ENCODE data around the gene NDUFAF2. TPM values are rescaled to one million over a fixed set of nuclear protein-coding genes. Genes with fewer than 3 reads are reported as not detected.

Gene NDUFAF2, protein sequence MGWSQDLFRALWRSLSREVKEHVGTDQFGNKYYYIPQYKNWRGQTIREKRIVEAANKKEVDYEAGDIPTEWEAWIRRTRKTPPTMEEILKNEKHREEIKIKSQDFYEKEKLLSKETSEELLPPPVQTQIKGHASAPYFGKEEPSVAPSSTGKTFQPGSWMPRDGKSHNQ
- total RNA-seq (2021; fragmentation: NEBNext Ultra II Directional; extraction: Animal tissue kit (Norgen Biotek cat#: 25700)), result 10 to 100 TPM; 40.4 to 57.3 (median 51.5) TPM
- long read RNA-seq, transcript NDUFAF2-201 (4 exons, 719 nt), result major isoform, 25 of 43 reads
- long read RNA-seq, partial matches to known transcripts, result 9 of 43 reads
- long read RNA-seq, other reads (novel, unspliced or antisense), result 6 of 43 reads

DNA sequence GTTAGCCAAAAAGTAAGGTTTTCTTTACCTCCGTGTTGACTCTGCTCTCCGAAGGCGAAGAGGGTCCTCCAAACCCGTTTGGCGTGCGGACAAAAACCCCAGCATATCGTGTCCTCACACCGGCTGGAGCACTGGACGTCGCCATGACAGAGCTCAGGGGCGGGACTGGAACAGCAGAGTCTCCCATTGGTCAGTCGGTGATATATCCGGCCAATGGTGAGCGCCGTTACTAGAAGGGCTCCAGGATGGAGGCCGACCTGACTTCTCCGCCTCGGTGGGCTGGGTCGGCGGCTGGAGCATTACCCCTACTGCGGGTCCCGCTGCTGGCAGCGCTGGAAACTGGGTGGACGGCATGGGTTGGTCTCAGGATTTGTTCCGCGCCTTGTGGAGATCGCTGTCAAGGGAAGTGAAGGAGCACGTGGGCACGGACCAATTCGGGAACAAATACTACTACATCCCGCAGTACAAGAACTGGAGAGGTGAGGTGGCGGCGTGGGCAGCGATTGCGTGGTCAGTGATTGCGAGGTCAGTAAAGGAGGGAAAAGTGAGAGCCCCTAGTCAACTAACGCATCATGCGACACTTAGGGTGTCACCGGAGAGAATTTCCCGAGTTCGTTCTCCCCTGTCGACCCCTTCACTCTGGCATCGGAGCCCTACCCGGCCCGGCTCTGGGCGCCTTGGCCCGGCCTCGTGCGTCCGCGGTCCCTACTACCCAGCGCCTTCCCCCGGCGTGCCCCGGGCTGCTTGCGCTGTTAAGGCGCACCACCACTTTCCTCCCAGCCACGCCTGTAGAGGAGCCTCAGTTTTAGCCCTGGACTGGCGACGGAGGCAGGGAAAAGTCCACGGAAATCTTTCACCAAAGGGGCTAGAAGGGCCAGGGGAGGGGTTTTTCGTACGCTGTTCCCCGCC lies at the start of gene NDUFAF2, which contains the start of gene ERCC8:
Gene NDUFAF2, plus strand, starts transcription at position 302 of the 909 bp plus-strand sequence. Its CDS starts 51 bp downstream, at position 353.
Gene ERCC8, minus strand, starts transcription at position 167 of the 909 bp plus-strand sequence. Its CDS starts 62 bp downstream, at position 105.
- peaks cover 26% of the 10 kb centered on the region for H3K4me1 Mint-ChIP-seq (ENCODE audit: low read depth)
- peak; percentile 87 for DNase-seq
- no peaks in the 10 kb centered on the region; the same call in 1 of the 2 replicates for H3K27me3 Mint-ChIP-seq (ENCODE audit: insufficient read depth)
- no peaks in the 10 kb centered on the region for H3K9me3 Mint-ChIP-seq
- no peak within 1 kb of the TSS for H3K4me3 Mint-ChIP-seq
- no peak within 1 kb of the TSS for H3K27ac Mint-ChIP-seq
- H3K36me3 Mint-ChIP-seq (ENCODE audit: low read depth), result peaks cover 5% of the 10 kb centered on the region
- TF ChIP-seq, protein P1, sequence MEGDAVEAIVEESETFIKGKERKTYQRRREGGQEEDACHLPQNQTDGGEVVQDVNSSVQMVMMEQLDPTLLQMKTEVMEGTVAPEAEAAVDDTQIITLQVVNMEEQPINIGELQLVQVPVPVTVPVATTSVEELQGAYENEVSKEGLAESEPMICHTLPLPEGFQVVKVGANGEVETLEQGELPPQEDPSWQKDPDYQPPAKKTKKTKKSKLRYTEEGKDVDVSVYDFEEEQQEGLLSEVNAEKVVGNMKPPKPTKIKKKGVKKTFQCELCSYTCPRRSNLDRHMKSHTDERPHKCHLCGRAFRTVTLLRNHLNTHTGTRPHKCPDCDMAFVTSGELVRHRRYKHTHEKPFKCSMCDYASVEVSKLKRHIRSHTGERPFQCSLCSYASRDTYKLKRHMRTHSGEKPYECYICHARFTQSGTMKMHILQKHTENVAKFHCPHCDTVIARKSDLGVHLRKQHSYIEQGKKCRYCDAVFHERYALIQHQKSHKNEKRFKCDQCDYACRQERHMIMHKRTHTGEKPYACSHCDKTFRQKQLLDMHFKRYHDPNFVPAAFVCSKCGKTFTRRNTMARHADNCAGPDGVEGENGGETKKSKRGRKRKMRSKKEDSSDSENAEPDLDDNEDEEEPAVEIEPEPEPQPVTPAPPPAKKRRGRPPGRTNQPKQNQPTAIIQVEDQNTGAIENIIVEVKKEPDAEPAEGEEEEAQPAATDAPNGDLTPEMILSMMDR (IDR thresholded peaks at IDR 0.05), result no peak

DNA sequence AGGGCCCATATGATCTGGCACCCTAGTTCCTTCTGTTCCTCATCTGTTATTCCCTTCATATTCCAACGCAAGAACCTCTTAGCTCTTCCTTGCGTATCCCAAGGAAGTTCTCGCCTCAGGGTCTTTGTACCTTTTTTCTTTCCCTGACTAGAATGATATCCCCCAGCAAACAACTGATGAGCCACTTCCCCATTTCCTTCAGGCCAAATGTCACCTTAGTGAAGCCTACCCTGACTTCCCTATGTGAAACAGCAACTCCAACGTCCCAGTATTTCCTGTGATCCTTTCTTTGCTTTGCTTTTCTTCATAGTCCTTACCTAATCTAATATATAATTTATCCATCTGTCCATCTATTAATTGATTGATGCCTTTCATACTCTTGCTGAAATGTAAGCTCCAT lies 48.0 kb upstream of the NDUFAF2 start:
- peaks cover 11% of the 10 kb centered on the region for H3K36me3 Mint-ChIP-seq (ENCODE audit: low read depth)
- no peak for DNase-seq
- TF ChIP-seq, protein P1 (IDR thresholded peaks at IDR 0.05), result no peak
- no peak overlapping the region for H3K4me3 Mint-ChIP-seq
- no peaks in the 10 kb centered on the region for H3K27me3 Mint-ChIP-seq (ENCODE audit: insufficient read depth)
- H3K4me1 Mint-ChIP-seq (ENCODE audit: low read depth), result no peaks in the 10 kb centered on the region
- H3K27ac Mint-ChIP-seq, result no peak overlapping the region
- no peaks in the 10 kb centered on the region for H3K9me3 Mint-ChIP-seq

DNA sequence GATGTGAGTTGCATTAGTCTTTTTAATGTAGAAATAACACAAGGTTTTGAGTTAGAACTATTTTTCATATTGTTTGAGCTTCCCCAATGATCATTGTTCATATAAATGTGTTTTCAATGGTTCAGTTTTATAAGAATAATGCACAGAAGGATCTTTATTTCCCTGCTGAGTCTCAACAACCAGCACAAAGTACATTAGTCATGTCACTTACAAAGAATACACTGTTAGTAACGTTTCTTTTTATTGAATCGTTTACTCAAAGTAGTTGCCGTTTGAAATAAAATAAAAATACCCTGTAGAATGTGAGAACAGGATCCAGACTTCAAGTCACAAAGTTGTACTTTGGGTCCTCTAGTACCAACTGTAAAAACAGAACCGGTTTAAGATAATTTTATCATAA lies 41.6 kb upstream of the NDUFAF2 start:
- no peak overlapping the region for H3K4me3 Mint-ChIP-seq
- H3K27ac Mint-ChIP-seq, result no peak overlapping the region
- DNase-seq, result no peak
- TF ChIP-seq, protein P1 (IDR thresholded peaks at IDR 0.05), result no peak
- no peaks in the 10 kb centered on the region for H3K9me3 Mint-ChIP-seq
- H3K36me3 Mint-ChIP-seq (ENCODE audit: low read depth), result no peaks in the 10 kb centered on the region
- peaks cover 5% of the 10 kb centered on the region; the same call in 1 of the 2 replicates for H3K4me1 Mint-ChIP-seq (ENCODE audit: low read depth)
- H3K27me3 Mint-ChIP-seq (ENCODE audit: insufficient read depth), result no peaks in the 10 kb centered on the region

DNA sequence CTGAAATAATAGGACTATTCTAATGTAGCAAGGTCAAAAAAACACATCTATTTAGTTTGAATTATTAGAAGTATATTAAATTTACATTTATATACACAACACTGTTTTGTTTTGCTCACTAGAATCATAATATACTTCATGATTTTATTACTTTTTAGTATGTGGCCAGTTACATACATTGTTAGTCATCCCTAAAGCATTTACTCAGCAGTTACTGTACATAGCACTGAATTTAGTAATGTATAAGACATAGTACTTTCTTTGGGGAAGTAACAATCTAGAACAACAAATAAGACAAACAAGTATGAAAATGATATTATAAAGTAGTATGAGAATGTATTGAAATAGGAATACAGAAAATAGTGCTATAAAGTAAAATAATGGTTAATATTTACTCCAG lies 28.4 kb upstream of the NDUFAF2 start:
- no peak overlapping the region for H3K4me3 Mint-ChIP-seq
- no peak overlapping the region for H3K27ac Mint-ChIP-seq
- no peaks in the 10 kb centered on the region for H3K9me3 Mint-ChIP-seq
- peaks cover 17% of the 10 kb centered on the region for H3K4me1 Mint-ChIP-seq (ENCODE audit: low read depth)
- TF ChIP-seq, protein P1 (IDR thresholded peaks at IDR 0.05), result no peak
- H3K27me3 Mint-ChIP-seq (ENCODE audit: insufficient read depth), result no peaks in the 10 kb centered on the region; the same call in 1 of the 2 replicates
- peak; percentile 18 for DNase-seq
- H3K36me3 Mint-ChIP-seq (ENCODE audit: low read depth), result peaks cover 29% of the 10 kb centered on the region

DNA sequence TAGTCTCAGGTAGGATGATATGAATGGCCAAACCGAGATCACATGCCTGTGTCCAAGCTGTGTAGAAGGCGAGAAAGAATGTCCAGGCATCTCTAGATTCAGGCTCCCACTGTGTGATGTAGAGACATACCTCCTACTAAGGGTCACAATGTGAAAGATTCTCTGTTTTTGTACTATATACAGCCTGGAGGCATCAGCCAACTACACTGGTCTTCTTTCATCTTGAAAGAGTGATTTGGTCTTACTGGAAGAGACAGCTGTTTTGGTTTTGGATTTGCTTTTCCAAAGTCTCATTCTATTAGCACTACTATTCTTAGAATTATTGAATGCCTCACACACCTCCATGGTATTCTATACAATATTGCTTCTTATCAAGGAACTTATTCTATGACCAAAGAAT lies 26.5 kb upstream of the NDUFAF2 start:
- H3K4me3 Mint-ChIP-seq, result no peak overlapping the region
- no peak overlapping the region for H3K27ac Mint-ChIP-seq
- TF ChIP-seq, protein P1 (IDR thresholded peaks at IDR 0.05), result no peak
- no peaks in the 10 kb centered on the region for H3K9me3 Mint-ChIP-seq
- H3K4me1 Mint-ChIP-seq (ENCODE audit: low read depth), result peaks cover 17% of the 10 kb centered on the region
- H3K36me3 Mint-ChIP-seq (ENCODE audit: low read depth), result peaks cover 21% of the 10 kb centered on the region
- DNase-seq, result no peak
- no peaks in the 10 kb centered on the region; the same call in 1 of the 2 replicates for H3K27me3 Mint-ChIP-seq (ENCODE audit: insufficient read depth)
